ENCODE results near the gene FBXO10.
"Not testable (repeated sequence)": the region's sequence is repeated elsewhere in the genome, so short reads cannot be mapped to it uniquely, and the experiment has no call there.

Gene FBXO10

GRCh38 chr9:37473982-37474381 is 102.2 kb downstream of the FBXO10 start:
- not testable (repeated sequence) for DNase-seq

GRCh38 chr9:37471942-37472684 is 104.1 kb downstream of the FBXO10 start:
- no peak for DNase-seq

DNA sequence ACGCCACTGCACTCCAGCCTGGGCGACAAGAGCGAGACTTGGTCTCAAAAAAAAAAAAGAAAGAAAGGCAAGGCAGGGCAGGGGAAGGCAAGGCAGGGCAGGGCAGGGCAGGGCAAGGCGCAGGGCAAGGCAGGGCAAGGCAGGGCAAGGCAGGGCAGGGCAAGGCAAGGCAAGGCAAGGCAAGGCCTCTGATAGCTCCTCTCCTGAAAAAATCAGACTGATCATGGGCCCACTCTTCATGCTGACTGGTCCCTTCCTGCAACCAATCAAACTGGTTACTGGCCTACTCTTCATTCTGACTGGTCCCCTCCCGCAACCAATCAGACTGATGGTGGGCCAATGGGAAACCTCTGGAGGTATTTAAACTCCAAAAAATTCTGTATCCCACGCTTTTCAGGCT is 107.6 kb downstream of the FBXO10 start:
- DNase-seq = no peak

DNA sequence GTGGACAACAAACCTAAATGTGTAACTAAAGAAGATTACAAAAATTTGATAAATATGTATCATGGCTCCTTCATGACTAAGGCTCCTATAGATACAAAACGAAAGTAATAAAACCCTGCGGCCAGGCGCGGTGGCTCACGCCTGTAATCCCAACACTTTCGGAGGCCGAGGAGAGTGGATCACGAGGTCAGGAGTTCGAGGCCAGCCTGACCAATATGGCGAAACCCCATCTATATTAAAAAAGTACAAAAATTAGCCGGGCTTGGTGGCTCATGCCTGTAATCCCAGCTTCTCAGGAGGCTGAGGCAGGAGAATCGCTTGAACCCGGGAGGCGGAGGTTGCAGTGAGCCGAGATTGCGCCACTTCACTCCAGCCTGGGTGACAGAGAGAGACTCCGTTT is 108.7 kb downstream of the FBXO10 start:
- DNase-seq = not testable (repeated sequence)

DNA sequence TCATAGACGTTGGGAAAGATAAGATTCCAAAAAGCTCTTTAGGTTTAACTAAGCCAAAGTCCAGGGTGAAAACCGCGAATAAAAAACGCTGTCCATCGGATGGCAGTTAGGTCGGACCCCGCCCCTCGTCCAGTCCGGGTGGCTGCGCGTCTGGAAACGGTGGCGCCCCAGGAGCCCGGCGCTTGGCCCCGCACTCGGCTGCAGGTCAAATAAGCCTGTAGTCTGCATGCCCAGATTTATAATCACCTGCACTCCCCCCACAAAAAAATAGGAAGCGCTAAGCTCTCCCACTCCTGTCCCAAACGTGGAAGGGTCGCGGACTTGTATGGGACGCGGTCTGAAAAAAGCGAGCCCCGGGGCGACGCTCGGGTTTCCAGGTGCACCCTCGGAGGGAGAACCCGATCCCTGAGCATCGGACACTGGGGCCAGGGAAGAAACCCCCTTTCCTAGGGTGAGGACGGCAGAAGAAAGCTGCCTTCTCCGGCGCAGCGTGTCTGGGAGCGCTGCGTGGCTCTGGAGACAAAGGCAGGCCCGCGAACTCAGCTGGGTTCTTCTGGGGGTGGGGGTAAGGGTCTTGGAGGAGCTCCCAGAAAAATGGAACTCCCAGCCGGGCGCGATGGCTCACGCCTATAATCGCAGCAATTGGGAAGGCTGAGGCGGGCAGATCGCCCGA is 110.0 kb downstream of the FBXO10 start:
- peak in 1 of 2 experiments; percentile 13 for DNase-seq

DNA sequence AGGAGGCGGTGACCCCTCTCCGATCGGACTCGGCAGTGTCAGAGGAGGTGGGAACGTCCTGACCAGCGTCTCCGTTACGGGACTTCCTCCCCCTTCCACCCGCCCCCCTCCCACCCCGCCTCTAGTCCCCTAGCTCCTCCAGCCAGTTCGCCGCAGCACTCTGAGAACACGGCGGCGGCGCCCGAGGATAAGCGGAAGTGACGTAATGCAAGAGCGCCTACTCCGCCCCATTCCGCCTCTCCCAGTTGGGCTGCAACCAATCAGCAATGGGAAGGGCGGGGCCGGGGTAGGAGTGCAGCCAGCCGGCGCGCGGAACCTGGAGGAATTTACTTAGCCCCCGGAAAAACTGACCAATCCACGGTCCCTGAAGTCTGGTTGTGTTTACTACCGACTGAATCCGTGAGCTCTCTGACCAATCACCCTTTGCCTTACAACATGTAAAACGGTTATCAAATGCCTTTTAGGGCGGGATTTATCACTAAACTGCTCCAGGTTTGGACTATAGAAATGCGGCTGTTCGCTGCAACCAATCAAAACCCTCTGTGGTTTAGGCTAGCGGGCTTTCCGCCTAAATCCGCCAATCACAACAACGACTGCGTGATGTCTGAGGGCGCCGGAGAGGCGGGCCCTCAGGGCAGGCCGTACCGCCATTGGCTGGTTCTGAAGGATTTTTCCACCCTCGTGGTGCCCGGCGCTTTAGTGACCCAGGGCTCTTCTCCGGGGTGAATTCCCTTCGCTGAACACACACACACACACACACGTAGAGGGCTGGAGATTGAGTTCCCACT is 110.7 kb downstream of the FBXO10 start, which contains the start of gene ZBTB5:
Gene ZBTB5 (minus strand): TSS at position 202 of the 788 bp plus-strand sequence. CDS start 22,899 bp downstream, outside the sequence.
- DNase-seq = peak; percentile 97 to 99

DNA sequence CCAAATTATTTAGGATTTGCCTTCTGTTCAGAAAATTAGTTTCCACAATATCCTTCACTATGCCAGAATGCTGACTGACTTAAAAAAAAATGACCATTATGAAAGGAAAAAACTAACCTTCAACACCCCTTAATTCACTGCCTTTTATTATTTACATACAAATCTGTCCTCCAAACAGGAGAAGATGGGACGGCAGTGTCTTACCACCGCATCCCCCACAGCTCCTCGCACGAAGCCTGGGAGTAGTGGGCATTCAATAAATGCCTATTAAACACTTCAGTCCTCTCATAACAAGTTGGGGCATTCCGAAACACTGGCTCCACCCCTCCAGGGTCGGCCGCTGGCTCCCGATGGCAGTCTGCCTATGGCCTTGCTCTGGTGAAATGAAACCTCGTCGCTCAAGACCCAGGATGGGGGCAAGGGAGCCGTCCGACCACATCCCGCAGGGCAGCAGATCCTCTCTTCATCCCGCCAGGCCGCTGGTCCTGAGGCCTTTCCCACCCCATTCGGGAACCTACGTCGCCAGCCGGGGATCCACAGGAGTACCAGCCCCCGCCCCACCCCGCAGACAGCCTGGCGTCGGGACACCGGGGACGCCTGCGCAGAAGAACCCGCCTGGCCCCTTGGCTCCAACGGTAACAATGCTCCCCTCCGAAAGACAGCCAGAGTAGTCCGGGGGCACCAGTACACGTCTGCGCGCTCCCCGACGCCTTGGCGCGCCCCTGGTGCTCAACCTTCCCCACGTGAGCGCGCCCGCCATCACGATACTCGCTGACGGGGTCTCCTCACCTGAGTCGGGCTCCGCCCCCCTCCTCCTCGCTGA is 111.5 kb downstream of the FBXO10 start:
- DNase-seq = no peak

- no peak for DNase-seq
Measured at GRCh38 chr9:37464006-37464405, 112.2 kb downstream of the FBXO10 start.
